HG03064 (cell line): ENCODE data around the gene CES1.
"Not testable (repeated sequence)": the region's sequence is repeated elsewhere in the genome, so short reads cannot be mapped to it uniquely, and the experiment has no call there.

Experiments
- ATAC-seq: cut with Tn5 transposase; IDR thresholded peaks from one replicate; pipeline ENCODE4 v1.9.1; 2021; ENCODE audit warnings: low read depth; ENCODE audit not compliant: unreplicated experiment

Gene CES1

GRCh38 chr16:55803681-55804080 lies 29.2 kb downstream of the CES1 start:
- not testable (repeated sequence) for ATAC-seq

- ATAC-seq, result not testable (repeated sequence)
Observed at GRCh38 chr16:55792934-55793374, 39.9 kb downstream of the CES1 start.

- ATAC-seq, result not testable (repeated sequence)
Observed at GRCh38 chr16:55791512-55791911, 41.4 kb downstream of the CES1 start.

GRCh38 chr16:55790240-55790639 lies 42.7 kb downstream of the CES1 start:
- ATAC-seq, result not testable (repeated sequence)

GRCh38 chr16:55782793-55783091 lies 50.2 kb downstream of the CES1 start:
- not testable (repeated sequence) for ATAC-seq

- ATAC-seq, result not testable (repeated sequence)
Observed at GRCh38 chr16:55782091-55782792, 50.7 kb downstream of the CES1 start.

- ATAC-seq, result not testable (repeated sequence)
Observed at GRCh38 chr16:55781456-55781855, 51.4 kb downstream of the CES1 start.

- ATAC-seq, result not testable (repeated sequence)
Observed at GRCh38 chr16:55780095-55780407, 52.8 kb downstream of the CES1 start.

- no peak for ATAC-seq
Observed at GRCh38 chr16:55779402-55780094, 53.3 kb downstream of the CES1 start.

- no peak for ATAC-seq
Observed at GRCh38 chr16:55778757-55779156, 54.1 kb downstream of the CES1 start.

GRCh38 chr16:55775857-55776256 lies 57.0 kb downstream of the CES1 start:
- ATAC-seq, result no peak

GRCh38 chr16:55773859-55774549 lies 58.9 kb downstream of the CES1 start:
- ATAC-seq, result no peak

GRCh38 chr16:55765161-55765560 lies 67.7 kb downstream of the CES1 start:
- ATAC-seq, result no peak

- ATAC-seq, result no peak
Observed at GRCh38 chr16:55760310-55761001, 72.4 kb downstream of the CES1 start.

- ATAC-seq, result not testable (repeated sequence)
Observed at GRCh38 chr16:55759965-55760309, 73.0 kb downstream of the CES1 start.

- not testable (repeated sequence) for ATAC-seq
Observed at GRCh38 chr16:55757595-55758527, 75.0 kb downstream of the CES1 start.

- no peak for ATAC-seq
Observed at GRCh38 chr16:55756963-55757362, 75.9 kb downstream of the CES1 start.

GRCh38 chr16:55754056-55754455 lies 78.8 kb downstream of the CES1 start:
- no peak for ATAC-seq

GRCh38 chr16:55753145-55753631 lies 79.7 kb downstream of the CES1 start:
- ATAC-seq, result not testable (repeated sequence)
